Measurements from ENCODE around the gene ABLIM2.

DNA sequence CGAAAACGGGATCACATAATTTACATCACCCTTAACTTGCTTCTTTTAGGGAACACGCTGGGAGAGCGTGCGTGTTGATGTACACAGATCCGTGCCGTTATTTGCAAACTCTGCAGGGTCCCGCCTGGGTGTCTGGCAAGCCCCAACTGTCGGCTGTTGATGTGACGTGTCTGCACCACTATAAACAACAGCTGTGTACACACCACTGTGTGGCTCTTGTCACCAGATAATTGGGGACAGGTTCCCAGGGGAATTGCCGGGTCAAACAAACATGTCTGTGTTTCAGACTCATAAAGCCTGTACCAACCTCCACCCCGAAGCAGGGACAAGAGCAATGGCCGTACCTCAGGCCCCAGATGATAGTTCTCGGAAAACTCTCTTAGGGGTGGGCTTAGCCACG is 113.9 kb downstream of the ABLIM2 start:
- TF ChIP-seq CTCF (conservative IDR thresholded peaks at IDR 0.05), result no peak
- no peak for TF ChIP-seq ZFX (IDR thresholded peaks at IDR 0.05)

Data from C4-2B (cell line).